ENCODE data around the gene KLHDC9. TPM values are rescaled to one million over a fixed set of nuclear protein-coding genes. Genes with fewer than 3 reads are reported as not detected.

The KLHDC9 gene
- total and polyA plus RNA-seq, 2 donors (not counting 1 experiment from before 2014, with no cell fraction given) = 0.95 to 3.0 TPM

DNA sequence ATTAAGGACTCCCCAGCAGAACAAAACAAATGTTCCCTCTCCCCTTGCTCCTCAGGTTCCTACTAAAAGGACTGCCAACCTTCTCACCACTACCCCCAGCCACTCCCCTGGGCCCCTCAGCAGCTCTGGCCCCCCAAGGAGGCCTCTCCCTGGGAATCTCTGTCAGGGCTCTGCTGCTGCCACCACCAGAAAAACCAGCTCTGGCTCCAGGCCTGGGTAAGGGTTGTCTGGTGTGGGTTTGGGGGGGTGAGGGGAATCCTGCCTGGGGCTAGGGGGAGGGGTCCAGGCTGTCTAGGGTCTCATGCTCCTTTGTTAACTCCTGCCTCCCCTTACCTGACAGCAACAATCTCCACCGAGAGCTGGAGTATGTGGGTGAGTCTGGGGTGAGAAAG lies 13.6 kb upstream of the KLHDC9 start:
- H3K9ac ChIP-seq (ENCODE audit: insufficient read depth, low read length) = no peak overlapping the region
- TF ChIP-seq EZH2 (IDR thresholded peaks at IDR 0.05; ENCODE audit: low read length, missing control alignments) (no peak), CTCF (conservative IDR thresholded peaks at IDR 0.05 in 1 of 2, IDR thresholded peaks at IDR 0.05 in 1 of 2; ENCODE audit: low read depth in 1 of 2, low read length in 2 of 2) (no peak)
- H3K27ac ChIP-seq (ENCODE audit: insufficient read depth, low read length) = no peak overlapping the region
- no peak for DNase-seq (ENCODE audit: low read depth in 2 of 2)
- no peak overlapping the region for H2AFZ ChIP-seq (ENCODE audit: low read length)
- H3K79me2 ChIP-seq (ENCODE audit: control insufficient read depth, insufficient read depth, low read length) = no peaks in the 10 kb centered on the region
- H4K20me1 ChIP-seq (ENCODE audit: control insufficient read depth, extremely low read depth, insufficient read depth, low read length) = no peaks in the 10 kb centered on the region
- no peaks in the 10 kb centered on the region for H3K9me3 ChIP-seq (ENCODE audit: control insufficient read depth, insufficient read depth, low read depth, low read length)
- no peaks in the 10 kb centered on the region for H3K27me3 ChIP-seq (ENCODE audit: control insufficient read depth, insufficient read depth, low read length)
- H3K4me3 ChIP-seq (replicated peaks in 1 of 4; ENCODE audit: control extremely low read depth in 1 of 4, insufficient read depth in 1 of 4, low read depth in 3 of 4, low read length in 4 of 4) = no peak overlapping the region
- H3K4me2 ChIP-seq (ENCODE audit: extremely low read depth, insufficient read depth, low read length) = no peak overlapping the region
- H3K4me1 ChIP-seq (ENCODE audit: control insufficient read depth, extremely low read depth, insufficient read depth, low read length) = peaks cover 21% of the 10 kb centered on the region
- no peaks in the 10 kb centered on the region for H3K36me3 ChIP-seq (ENCODE audit: control insufficient read depth, insufficient read depth, low read length)

DNA sequence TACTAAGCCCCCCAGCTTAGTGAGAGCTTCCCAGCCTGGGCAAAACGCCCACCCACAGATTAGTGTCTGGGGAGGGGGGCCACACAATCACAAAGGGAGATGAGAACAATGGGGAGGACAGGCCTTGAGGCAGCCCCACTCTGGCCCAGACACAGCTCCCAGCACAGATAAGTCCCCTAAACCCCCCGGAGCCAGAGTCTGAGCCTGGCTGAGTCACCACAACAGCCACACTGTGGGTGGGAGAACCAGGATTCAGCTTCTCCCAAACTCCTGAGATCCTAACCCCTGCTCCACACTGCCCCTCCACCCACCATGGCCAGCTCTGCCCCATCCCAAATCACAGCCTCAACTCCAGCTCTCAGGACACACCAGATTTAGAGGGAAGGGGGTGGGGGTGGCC lies 13.0 kb upstream of the KLHDC9 start:
- Histone ChIP-seq H3K9ac (ENCODE audit: insufficient read depth, low read length) (no peak overlapping the region), H4K20me1 (ENCODE audit: control insufficient read depth, extremely low read depth, insufficient read depth, low read length) (no peaks in the 10 kb centered on the region), H3K27me3 (ENCODE audit: control insufficient read depth, insufficient read depth, low read length) (no peaks in the 10 kb centered on the region), H3K27ac (ENCODE audit: insufficient read depth, low read length) (no peak overlapping the region), H3K4me1 (ENCODE audit: control insufficient read depth, extremely low read depth, insufficient read depth, low read length) (peaks cover 21% of the 10 kb centered on the region), H3K79me2 (ENCODE audit: control insufficient read depth, insufficient read depth, low read length) (no peaks in the 10 kb centered on the region), H2AFZ (ENCODE audit: low read length) (no peak overlapping the region), H3K9me3 (ENCODE audit: control insufficient read depth, insufficient read depth, low read depth, low read length) (no peaks in the 10 kb centered on the region), H3K36me3 (ENCODE audit: control insufficient read depth, insufficient read depth, low read length) (no peaks in the 10 kb centered on the region), H3K4me3 (replicated peaks in 1 of 4; ENCODE audit: control extremely low read depth in 1 of 4, insufficient read depth in 1 of 4, low read depth in 3 of 4, low read length in 4 of 4) (no peak overlapping the region), H3K4me2 (ENCODE audit: extremely low read depth, insufficient read depth, low read length) (no peak overlapping the region)
- TF ChIP-seq EZH2 (IDR thresholded peaks at IDR 0.05; ENCODE audit: low read length, missing control alignments) (no peak), CTCF (conservative IDR thresholded peaks at IDR 0.05 in 1 of 2, IDR thresholded peaks at IDR 0.05 in 1 of 2; ENCODE audit: low read depth in 1 of 2, low read length in 2 of 2) (no peak)
- DNase-seq (ENCODE audit: low read depth in 2 of 2) = peak in 1 of 2 donors; percentile 43

DNA sequence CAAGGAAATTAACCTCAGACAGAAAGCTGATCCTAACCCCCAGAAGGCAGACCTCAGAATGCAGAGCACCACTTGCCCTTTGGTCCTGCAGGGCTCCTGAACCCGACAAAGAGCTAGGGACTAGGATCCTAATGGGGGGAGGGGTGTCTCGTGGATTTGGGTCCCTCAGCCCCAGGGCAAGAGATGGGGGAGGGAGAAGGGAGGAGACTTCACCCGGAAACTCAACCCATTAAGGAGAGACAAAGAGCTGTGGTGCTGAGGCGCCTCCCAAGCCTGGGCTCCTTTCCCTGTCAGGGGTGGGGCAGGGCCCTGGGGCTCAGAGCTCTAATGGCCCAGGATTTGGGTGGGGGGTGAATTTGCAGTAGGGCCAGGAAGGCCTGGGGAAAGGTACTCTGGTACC lies 11.7 kb upstream of the KLHDC9 start:
- Histone ChIP-seq H3K4me2 (ENCODE audit: extremely low read depth, insufficient read depth, low read length) (no peak overlapping the region), H3K9me3 (ENCODE audit: control insufficient read depth, insufficient read depth, low read depth, low read length) (no peaks in the 10 kb centered on the region), H3K79me2 (ENCODE audit: control insufficient read depth, insufficient read depth, low read length) (no peaks in the 10 kb centered on the region), H3K4me3 (replicated peaks in 1 of 4; ENCODE audit: control extremely low read depth in 1 of 4, insufficient read depth in 1 of 4, low read depth in 3 of 4, low read length in 4 of 4) (no peak overlapping the region), H3K27ac (ENCODE audit: insufficient read depth, low read length) (no peak overlapping the region), H4K20me1 (ENCODE audit: control insufficient read depth, extremely low read depth, insufficient read depth, low read length) (no peaks in the 10 kb centered on the region), H3K27me3 (ENCODE audit: control insufficient read depth, insufficient read depth, low read length) (no peaks in the 10 kb centered on the region), H2AFZ (ENCODE audit: low read length) (no peak overlapping the region), H3K9ac (ENCODE audit: insufficient read depth, low read length) (no peak overlapping the region), H3K36me3 (ENCODE audit: control insufficient read depth, insufficient read depth, low read length) (no peaks in the 10 kb centered on the region), H3K4me1 (ENCODE audit: control insufficient read depth, extremely low read depth, insufficient read depth, low read length) (peaks cover 21% of the 10 kb centered on the region)
- no peak for DNase-seq (ENCODE audit: low read depth in 2 of 2)
- TF ChIP-seq EZH2 (IDR thresholded peaks at IDR 0.05; ENCODE audit: low read length, missing control alignments) (no peak), CTCF (conservative IDR thresholded peaks at IDR 0.05 in 1 of 2, IDR thresholded peaks at IDR 0.05 in 1 of 2; ENCODE audit: low read depth in 1 of 2, low read length in 2 of 2) (no peak)

All from fibroblast of lung (primary cell).